GM18870 (cell line): ENCODE measurements around the gene OR2H2.

Experiments used
- ATAC-seq: cut with Tn5 transposase; IDR thresholded peaks from one replicate; pipeline ENCODE4 v1.9.1; 2021; ENCODE audit warnings: moderate library complexity; ENCODE audit not compliant: unreplicated experiment

OR2H2 gene

GRCh38 chr6:29590218-29590808 is 5.4 kb downstream of the OR2H2 start:
- no peak for ATAC-seq

GRCh38 chr6:29591677-29592076 is 6.8 kb downstream of the OR2H2 start:
- ATAC-seq: no peak

- ATAC-seq: no peak
Observed at GRCh38 chr6:29593199-29593855, 8.4 kb downstream of the OR2H2 start.

GRCh38 chr6:29596381-29596900 is 11.5 kb downstream of the OR2H2 start:
- no peak for ATAC-seq

- ATAC-seq: no peak
Observed at GRCh38 chr6:29597184-29597583, 12.3 kb downstream of the OR2H2 start.

- no peak for ATAC-seq
Observed at GRCh38 chr6:29598172-29598747, 13.3 kb downstream of the OR2H2 start.

- ATAC-seq: no peak
Observed at GRCh38 chr6:29602564-29603361, 17.8 kb downstream of the OR2H2 start.

GRCh38 chr6:29603456-29603855 is 18.5 kb downstream of the OR2H2 start:
- no peak for ATAC-seq

GRCh38 chr6:29603930-29604329 is 19.0 kb downstream of the OR2H2 start:
- ATAC-seq: no peak

- ATAC-seq: no peak
Observed at GRCh38 chr6:29608131-29608530, 23.2 kb downstream of the OR2H2 start.

GRCh38 chr6:29610540-29610939 is 25.6 kb downstream of the OR2H2 start:
- no peak for ATAC-seq

GRCh38 chr6:29611426-29611825 is 26.5 kb downstream of the OR2H2 start:
- no peak for ATAC-seq

GRCh38 chr6:29617782-29618554 is 33.0 kb downstream of the OR2H2 start:
- ATAC-seq: no peak

GRCh38 chr6:29619578-29620160 is 34.7 kb downstream of the OR2H2 start:
- ATAC-seq: no peak

GRCh38 chr6:29620630-29621029 is 35.7 kb downstream of the OR2H2 start:
- no peak for ATAC-seq

GRCh38 chr6:29624520-29624961 is 39.6 kb downstream of the OR2H2 start:
- ATAC-seq: no peak

- no peak for ATAC-seq
Observed at GRCh38 chr6:29625337-29625930, 40.5 kb downstream of the OR2H2 start.

- ATAC-seq: no peak
Observed at GRCh38 chr6:29626948-29627754, 42.2 kb downstream of the OR2H2 start.
